Measurements from ENCODE around the gene ORM2.

- TF ChIP-seq CTCF (conservative IDR thresholded peaks at IDR 0.05 in 1 of 2, IDR thresholded peaks at IDR 0.05 in 1 of 2; ENCODE audit: extremely low read depth in 1 of 2, insufficient read depth in 1 of 2, low read depth in 1 of 2, low read length in 2 of 2) (no peak), EZH2 (IDR thresholded peaks at IDR 0.05; ENCODE audit: borderline replicate concordance, low read length) (no peak)
Measured at GRCh38 chr9:114294664-114295063, 35.0 kb upstream of the ORM2 start.

Measured in mammary epithelial cell (primary cell).